ENCODE results near the gene CD44. TPM values are rescaled to one million over a fixed set of nuclear protein-coding genes. Genes with fewer than 3 reads are reported as not detected.

Gene CD44
- total RNA-seq, 2 experiments from 2014 or later = 380 to 428 TPM

DNA sequence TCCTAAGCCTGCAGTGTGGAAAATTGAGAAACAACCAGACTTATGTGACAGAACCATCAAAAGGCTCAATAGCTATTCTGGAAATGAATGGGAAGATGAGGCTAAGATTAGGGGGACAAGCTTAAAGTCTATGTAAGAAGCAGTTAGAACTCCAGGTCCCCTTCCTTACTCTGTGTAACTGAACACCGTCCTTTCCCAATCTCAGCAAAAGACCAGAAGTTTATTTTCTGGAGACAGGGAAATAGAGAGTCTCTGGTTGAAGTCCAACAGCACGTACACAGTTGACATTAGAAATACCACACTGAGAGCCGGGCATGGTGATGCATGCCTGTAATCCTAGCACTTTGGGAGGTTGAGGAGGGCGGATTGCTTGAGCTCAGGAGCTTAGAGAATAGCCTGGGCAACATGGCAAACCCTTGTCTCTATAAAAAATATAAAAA, 93.9 kb downstream of the CD44 start:
- no peak for DNase-seq
- Mint-ChIP-seq H3K27me3 (no peaks in the 10 kb centered on the region), H3K36me3 (peaks cover 81% of the 10 kb centered on the region), H3K9me3 (peaks cover 37% of the 10 kb centered on the region), H3K4me1 (peaks cover 51% of the 10 kb centered on the region), H3K4me3 (no peak overlapping the region), H3K27ac (peak overlapping the region; percentile 54)

- Mint-ChIP-seq H3K27ac (peak overlapping the region; percentile 31), H3K36me3 (peaks cover 77% of the 10 kb centered on the region), H3K27me3 (no peaks in the 10 kb centered on the region), H3K9me3 (peaks cover 37% of the 10 kb centered on the region), H3K4me1 (peaks cover 56% of the 10 kb centered on the region), H3K4me3 (no peak overlapping the region)
- no peak for DNase-seq
Measured at GRCh38 chr11:35233518-35233917, 94.5 kb downstream of the CD44 start.

GRCh38 chr11:35234460-35235156, 95.6 kb downstream of the CD44 start:
- Mint-ChIP-seq H3K4me3 (no peak overlapping the region), H3K27me3 (no peaks in the 10 kb centered on the region), H3K4me1 (peaks cover 62% of the 10 kb centered on the region), H3K27ac (peak overlapping the region; percentile 35), H3K36me3 (peaks cover 66% of the 10 kb centered on the region), H3K9me3 (peaks cover 38% of the 10 kb centered on the region)
- DNase-seq = no peak

GRCh38 chr11:35235157-35235468, 96.1 kb downstream of the CD44 start:
- peak overlapping the region; percentile 30 for H3K27ac Mint-ChIP-seq
- H3K9me3 Mint-ChIP-seq = peaks cover 39% of the 10 kb centered on the region
- peaks cover 61% of the 10 kb centered on the region for H3K36me3 Mint-ChIP-seq
- peaks cover 67% of the 10 kb centered on the region for H3K4me1 Mint-ChIP-seq
- DNase-seq = no peak
- no peak overlapping the region for H3K4me3 Mint-ChIP-seq
- peaks cover under 1% of the 10 kb centered on the region for H3K27me3 Mint-ChIP-seq

GRCh38 chr11:35235498-35235897, 96.5 kb downstream of the CD44 start:
- Mint-ChIP-seq H3K4me3 (no peak overlapping the region), H3K27me3 (peaks cover 3% of the 10 kb centered on the region), H3K36me3 (peaks cover 58% of the 10 kb centered on the region), H3K27ac (peak overlapping the region; percentile 70), H3K4me1 (peaks cover 69% of the 10 kb centered on the region), H3K9me3 (peaks cover 39% of the 10 kb centered on the region)
- no peak for DNase-seq

DNA sequence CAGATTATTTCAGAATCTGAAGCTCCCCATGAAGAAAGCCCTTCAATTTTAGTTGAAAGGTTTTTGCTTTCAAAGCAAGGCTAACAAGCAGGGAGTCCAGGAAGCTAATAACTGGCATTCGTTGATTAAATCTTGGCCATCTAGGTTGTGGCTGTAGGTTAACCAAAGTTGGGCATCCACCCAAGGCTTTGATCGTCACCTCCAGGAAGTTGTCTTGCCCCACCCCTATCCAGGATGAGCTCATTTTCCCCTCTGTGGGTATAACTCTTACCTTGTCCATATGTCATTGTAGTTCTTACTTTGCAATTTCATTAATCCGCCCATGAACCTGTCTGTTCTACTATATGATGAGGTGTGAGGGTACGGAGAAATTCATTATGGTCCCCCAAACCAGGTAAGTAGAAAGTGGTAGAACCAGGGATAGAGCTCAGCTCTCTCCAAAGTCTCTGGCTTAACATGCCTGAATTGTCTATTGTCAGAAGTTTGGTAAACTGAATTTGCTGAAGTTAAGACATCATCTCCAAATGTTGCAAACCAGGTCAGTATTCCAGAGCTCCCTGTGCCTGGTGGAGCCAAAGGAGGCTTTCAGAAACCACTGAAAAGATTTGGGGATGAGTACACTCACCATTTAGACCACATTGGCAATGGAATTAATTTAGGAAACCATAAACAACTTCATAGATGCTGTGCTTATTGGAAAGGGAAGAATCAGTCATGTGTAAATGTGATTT, 97.1 kb downstream of the CD44 start:
- peaks cover 3% of the 10 kb centered on the region for H3K27me3 Mint-ChIP-seq
- H3K36me3 Mint-ChIP-seq = peaks cover 51% of the 10 kb centered on the region
- H3K9me3 Mint-ChIP-seq = peaks cover 35% of the 10 kb centered on the region
- peaks cover 71% of the 10 kb centered on the region for H3K4me1 Mint-ChIP-seq
- peak; percentile 66 for DNase-seq
- peak overlapping the region; percentile 7 for H3K4me3 Mint-ChIP-seq
- peak overlapping the region; percentile 70 for H3K27ac Mint-ChIP-seq

DNA sequence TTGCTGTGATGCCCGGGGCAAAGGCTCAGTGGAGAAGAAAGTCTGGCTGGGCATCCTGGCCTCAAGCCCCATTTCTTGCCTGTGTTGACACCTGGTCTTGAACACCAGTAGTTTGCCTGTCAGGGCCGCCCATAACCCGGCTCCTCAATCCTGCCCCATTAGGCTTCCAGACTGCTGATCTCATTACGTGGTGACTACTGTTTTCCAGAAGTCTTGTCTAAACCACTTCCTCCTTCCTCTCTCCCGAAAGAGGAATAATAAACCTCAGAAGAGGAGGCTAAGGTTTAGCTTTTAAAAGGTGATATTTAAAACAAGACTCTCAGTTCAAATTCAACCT, 97.7 kb downstream of the CD44 start:
- H3K36me3 Mint-ChIP-seq = peaks cover 46% of the 10 kb centered on the region

DNA sequence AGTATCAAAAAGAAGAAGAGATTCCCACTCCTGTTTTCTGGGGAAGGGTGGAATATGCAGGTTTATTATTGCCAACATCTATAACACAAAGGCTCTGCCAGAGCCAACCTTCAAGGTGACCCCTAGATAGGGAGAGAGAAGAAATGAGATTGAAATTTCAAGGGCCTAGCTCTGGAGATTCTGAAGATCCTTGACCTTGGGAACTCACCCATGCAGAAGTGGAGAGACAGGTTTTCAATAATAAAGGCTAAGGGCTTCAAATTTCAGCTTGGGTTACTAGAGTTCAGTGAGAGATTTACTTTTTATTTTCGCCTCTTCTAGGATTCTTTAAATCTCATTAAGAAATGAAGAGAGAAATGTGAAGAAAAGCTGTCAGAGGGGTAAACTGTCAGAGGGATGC, 98.4 kb downstream of the CD44 start:
- Mint-ChIP-seq H3K36me3 (peaks cover 39% of the 10 kb centered on the region), H3K27ac (no peak overlapping the region), H3K4me1 (peaks cover 80% of the 10 kb centered on the region), H3K9me3 (peaks cover 32% of the 10 kb centered on the region), H3K4me3 (no peak overlapping the region), H3K27me3 (peaks cover 3% of the 10 kb centered on the region)
- DNase-seq = no peak

More for the DNA sequence above, 97.7 kb downstream of the CD44 start:
- no peak overlapping the region for H3K4me3 Mint-ChIP-seq
- H3K4me1 Mint-ChIP-seq = peaks cover 76% of the 10 kb centered on the region
- H3K9me3 Mint-ChIP-seq = peaks cover 34% of the 10 kb centered on the region
- peaks cover 3% of the 10 kb centered on the region for H3K27me3 Mint-ChIP-seq
- H3K27ac Mint-ChIP-seq = peak overlapping the region; percentile 70
- DNase-seq = no peak

- Mint-ChIP-seq H3K27me3 (peaks cover 3% of the 10 kb centered on the region), H3K4me3 (no peak overlapping the region), H3K36me3 (peaks cover 34% of the 10 kb centered on the region), H3K9me3 (peaks cover 28% of the 10 kb centered on the region), H3K4me1 (peaks cover 81% of the 10 kb centered on the region), H3K27ac (no peak overlapping the region)
- DNase-seq = peak; percentile 31
Measured at GRCh38 chr11:35237860-35238715, 99.1 kb downstream of the CD44 start.

GRCh38 chr11:35238882-35239281, 99.9 kb downstream of the CD44 start:
- Mint-ChIP-seq H3K27ac (no peak overlapping the region), H3K4me1 (peaks cover 81% of the 10 kb centered on the region), H3K36me3 (peaks cover 31% of the 10 kb centered on the region), H3K9me3 (peaks cover 24% of the 10 kb centered on the region), H3K4me3 (no peak overlapping the region), H3K27me3 (peaks cover 3% of the 10 kb centered on the region)
- no peak for DNase-seq

- Mint-ChIP-seq H3K27me3 (peaks cover 3% of the 10 kb centered on the region), H3K4me3 (no peak overlapping the region), H3K4me1 (peaks cover 81% of the 10 kb centered on the region), H3K27ac (no peak overlapping the region), H3K9me3 (peaks cover 23% of the 10 kb centered on the region), H3K36me3 (peaks cover 28% of the 10 kb centered on the region)
- DNase-seq = no peak
Measured at GRCh38 chr11:35239471-35240075, 100.6 kb downstream of the CD44 start.

GRCh38 chr11:35241083-35241482, 102.1 kb downstream of the CD44 start:
- Mint-ChIP-seq H3K27me3 (peaks cover 3% of the 10 kb centered on the region), H3K36me3 (peaks cover 17% of the 10 kb centered on the region), H3K9me3 (peaks cover 17% of the 10 kb centered on the region), H3K4me1 (peaks cover 80% of the 10 kb centered on the region), H3K27ac (no peak overlapping the region), H3K4me3 (no peak overlapping the region)
- DNase-seq = no peak

DNA sequence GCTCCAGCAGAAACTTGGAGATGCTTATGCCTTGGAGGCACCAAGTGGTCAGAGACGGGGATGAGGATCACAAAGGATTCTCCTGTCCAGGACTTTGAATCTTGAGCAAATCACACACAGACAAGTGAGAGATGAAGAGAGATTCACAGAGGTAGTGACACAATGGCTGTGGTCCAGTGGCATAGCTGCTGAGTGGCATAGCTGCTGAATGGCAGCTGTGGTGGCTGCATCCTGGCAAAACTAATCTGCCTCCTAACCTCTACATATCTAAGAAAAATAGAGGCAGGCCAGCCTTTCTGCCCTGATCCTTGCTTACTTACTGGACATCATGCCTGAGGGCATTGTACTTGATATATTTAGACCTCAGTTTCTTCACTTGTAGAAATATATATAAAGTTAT, 102.6 kb downstream of the CD44 start:
- Mint-ChIP-seq H3K27ac (no peak overlapping the region), H3K4me3 (no peak overlapping the region), H3K9me3 (peaks cover 12% of the 10 kb centered on the region), H3K4me1 (peaks cover 80% of the 10 kb centered on the region), H3K36me3 (peaks cover 12% of the 10 kb centered on the region), H3K27me3 (peaks cover 3% of the 10 kb centered on the region)
- DNase-seq = no peak

DNA sequence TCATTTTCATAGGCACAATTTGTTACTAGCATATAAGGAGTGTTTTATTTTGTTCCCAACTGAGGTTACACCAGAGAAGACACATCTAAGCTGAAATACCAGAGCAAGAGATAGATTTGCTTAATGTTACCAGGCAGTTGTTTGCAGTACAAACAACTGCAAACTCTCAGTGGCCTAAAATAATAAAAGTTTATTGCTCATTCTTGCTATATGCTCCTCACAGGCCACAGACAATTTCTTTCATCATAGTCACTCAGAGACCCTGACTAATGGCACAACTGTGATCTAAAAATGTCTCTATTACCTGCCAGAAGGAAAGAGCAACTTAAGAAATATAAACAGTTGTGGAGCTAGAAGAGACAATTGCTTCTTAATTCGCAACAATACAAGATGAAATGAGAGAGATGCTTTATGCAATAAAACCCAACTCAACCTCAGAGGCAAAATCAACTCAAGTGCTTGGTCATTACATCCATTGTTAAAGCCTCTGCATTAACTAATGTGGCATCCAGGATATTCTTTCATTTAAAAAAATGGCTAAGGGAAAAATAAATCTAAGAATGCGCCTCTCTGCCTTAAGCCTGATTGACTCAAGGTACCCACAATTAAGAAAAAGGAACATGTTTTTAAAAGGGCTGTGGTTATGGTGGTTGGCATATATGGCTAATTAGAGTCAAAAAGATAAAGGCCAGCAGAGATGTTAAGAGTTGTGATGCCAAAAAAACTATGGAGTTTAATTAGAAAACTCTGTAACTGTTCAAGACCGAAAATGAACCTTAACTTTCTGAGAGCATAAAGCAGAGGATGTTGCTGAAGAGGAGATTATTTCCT, 103.7 kb downstream of the CD44 start:
- peaks cover 12% of the 10 kb centered on the region for H3K9me3 Mint-ChIP-seq
- peaks cover 13% of the 10 kb centered on the region for H3K36me3 Mint-ChIP-seq
- no peak for DNase-seq
- peaks cover 82% of the 10 kb centered on the region for H3K4me1 Mint-ChIP-seq
- peaks cover 3% of the 10 kb centered on the region for H3K27me3 Mint-ChIP-seq
- peak overlapping the region; percentile 5 for H3K4me3 Mint-ChIP-seq
- H3K27ac Mint-ChIP-seq = peak overlapping the region; percentile 78
